Endothelial cell (in vitro differentiated cells): ENCODE data around the gene TMED6. TPM values are rescaled to one million over a fixed set of nuclear protein-coding genes. Genes with fewer than 3 reads are reported as not detected.

ENCODE experiments used
- DNase-seq: peaks from one replicate; pipeline ENCODE4 v3.0.0; 2021; ENCODE audit warnings: low spot score
- H3K27ac Mint-ChIP-seq: one replicate; pipeline ENCODE4 v1.8.0; 2021; ENCODE audit warnings: mixed read lengths, inconsistent platforms; ENCODE audit not compliant: unreplicated experiment
- H3K27me3 Mint-ChIP-seq: one replicate; pipeline ENCODE4 v1.8.0; 2021; ENCODE audit warnings: mild to moderate bottlenecking, moderate library complexity, mixed read lengths, inconsistent platforms; ENCODE audit not compliant: unreplicated experiment
- H3K36me3 Mint-ChIP-seq: one replicate; pipeline ENCODE4 v1.8.0; 2021; ENCODE audit warnings: mild to moderate bottlenecking, low read depth, mixed read lengths, inconsistent platforms; ENCODE audit not compliant: unreplicated experiment
- H3K4me1 Mint-ChIP-seq: one replicate; pipeline ENCODE4 v1.8.0; 2021; ENCODE audit warnings: mild to moderate bottlenecking, mixed read lengths, inconsistent platforms; ENCODE audit not compliant: unreplicated experiment
- H3K4me3 Mint-ChIP-seq: one replicate; pipeline ENCODE4 v1.8.0; 2021; ENCODE audit warnings: mild to moderate bottlenecking, mixed read lengths, inconsistent platforms; ENCODE audit not compliant: unreplicated experiment
- H3K9me3 Mint-ChIP-seq: one replicate; pipeline ENCODE4 v1.8.0; 2021; ENCODE audit warnings: mixed read lengths, inconsistent platforms; ENCODE audit not compliant: unreplicated experiment
- total RNA-seq: library from RNA; stranded (reverse); fragmentation: NEBNext Ultra II Directional; extraction: Animal tissue kit (Norgen Biotek cat#: 25700); gene quantifications from one replicate; pipeline ENCODE4 v1.2.1, GENCODE V29; 2021; ENCODE audit not compliant: unreplicated experiment
- TF ChIP-seq, protein P1 (sequence below): fragments of 200-600 bp; sonication (generic); IDR thresholded peaks from one replicate; pipeline ENCODE4 v1.5.0; 2021; ENCODE audit warnings: antibody characterized with exemption; ENCODE audit not compliant: unreplicated experiment

Gene TMED6
- total RNA-seq, 1 donor from 2014 or later, result 1.2 TPM

GRCh38 chr16:69318911-69319289, 32.7 kb downstream of the TMED6 start:
- Mint-ChIP-seq H3K27ac (no peak overlapping the region), H3K36me3 (peaks cover 38% of the 10 kb centered on the region), H3K4me1 (no peaks in the 10 kb centered on the region), H3K9me3 (no peaks in the 10 kb centered on the region), H3K27me3 (peaks cover 13% of the 10 kb centered on the region), H3K4me3 (no peak overlapping the region)
- DNase-seq, result no peak
- TF ChIP-seq, protein P1, sequence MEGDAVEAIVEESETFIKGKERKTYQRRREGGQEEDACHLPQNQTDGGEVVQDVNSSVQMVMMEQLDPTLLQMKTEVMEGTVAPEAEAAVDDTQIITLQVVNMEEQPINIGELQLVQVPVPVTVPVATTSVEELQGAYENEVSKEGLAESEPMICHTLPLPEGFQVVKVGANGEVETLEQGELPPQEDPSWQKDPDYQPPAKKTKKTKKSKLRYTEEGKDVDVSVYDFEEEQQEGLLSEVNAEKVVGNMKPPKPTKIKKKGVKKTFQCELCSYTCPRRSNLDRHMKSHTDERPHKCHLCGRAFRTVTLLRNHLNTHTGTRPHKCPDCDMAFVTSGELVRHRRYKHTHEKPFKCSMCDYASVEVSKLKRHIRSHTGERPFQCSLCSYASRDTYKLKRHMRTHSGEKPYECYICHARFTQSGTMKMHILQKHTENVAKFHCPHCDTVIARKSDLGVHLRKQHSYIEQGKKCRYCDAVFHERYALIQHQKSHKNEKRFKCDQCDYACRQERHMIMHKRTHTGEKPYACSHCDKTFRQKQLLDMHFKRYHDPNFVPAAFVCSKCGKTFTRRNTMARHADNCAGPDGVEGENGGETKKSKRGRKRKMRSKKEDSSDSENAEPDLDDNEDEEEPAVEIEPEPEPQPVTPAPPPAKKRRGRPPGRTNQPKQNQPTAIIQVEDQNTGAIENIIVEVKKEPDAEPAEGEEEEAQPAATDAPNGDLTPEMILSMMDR, result no peak

DNA sequence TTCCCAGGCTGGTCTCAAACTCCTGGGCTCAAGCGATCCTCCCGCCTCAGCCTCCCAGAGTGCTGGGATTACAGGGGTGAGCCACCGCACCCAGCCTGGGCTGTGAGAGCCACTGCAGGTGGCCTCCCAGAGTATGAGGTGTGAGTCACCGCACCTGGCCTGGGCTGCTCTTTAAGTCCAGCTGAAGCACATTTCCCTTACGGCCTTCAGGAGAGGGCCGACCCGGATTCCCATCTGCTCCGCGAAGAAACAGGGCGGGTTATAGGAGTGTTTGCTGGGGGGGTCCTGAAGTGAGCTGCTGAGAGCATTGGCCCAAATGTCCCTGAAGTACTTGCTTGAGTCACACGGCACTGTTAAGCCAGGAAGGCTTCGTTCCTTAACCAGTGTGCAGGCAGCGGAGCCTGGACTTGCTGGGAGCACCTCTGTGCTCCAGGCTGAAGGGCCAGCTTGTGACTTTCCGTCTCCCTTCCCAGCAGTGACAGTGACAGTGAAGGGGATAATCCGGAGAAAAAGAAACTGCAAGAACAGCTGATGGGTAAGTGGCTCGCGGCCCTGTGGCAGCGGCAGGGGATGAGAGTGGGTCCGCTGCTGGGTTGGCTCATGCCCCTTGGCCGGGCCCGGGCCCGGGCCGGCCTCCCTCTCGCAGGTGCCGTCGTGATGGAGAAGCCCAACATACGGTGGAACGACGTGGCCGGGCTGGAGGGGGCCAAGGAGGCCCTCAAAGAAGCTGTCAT, 33.2 kb downstream of the TMED6 start:
- Mint-ChIP-seq H3K27me3 (peaks cover 15% of the 10 kb centered on the region), H3K4me1 (no peaks in the 10 kb centered on the region), H3K9me3 (no peaks in the 10 kb centered on the region), H3K4me3 (no peak overlapping the region), H3K36me3 (peaks cover 38% of the 10 kb centered on the region), H3K27ac (no peak overlapping the region)
- TF ChIP-seq, protein P1, result no peak
- DNase-seq, result no peak

- TF ChIP-seq, protein P1, result no peak
- H3K36me3 Mint-ChIP-seq, result peaks cover 36% of the 10 kb centered on the region
- no peak for DNase-seq
- peaks cover 7% of the 10 kb centered on the region for H3K4me1 Mint-ChIP-seq
- no peaks in the 10 kb centered on the region for H3K9me3 Mint-ChIP-seq
- H3K27ac Mint-ChIP-seq, result no peak overlapping the region
- H3K4me3 Mint-ChIP-seq, result no peak overlapping the region
- H3K27me3 Mint-ChIP-seq, result peaks cover 19% of the 10 kb centered on the region
Measured at GRCh38 chr16:69316595-69317034, 35.0 kb downstream of the TMED6 start.

DNA sequence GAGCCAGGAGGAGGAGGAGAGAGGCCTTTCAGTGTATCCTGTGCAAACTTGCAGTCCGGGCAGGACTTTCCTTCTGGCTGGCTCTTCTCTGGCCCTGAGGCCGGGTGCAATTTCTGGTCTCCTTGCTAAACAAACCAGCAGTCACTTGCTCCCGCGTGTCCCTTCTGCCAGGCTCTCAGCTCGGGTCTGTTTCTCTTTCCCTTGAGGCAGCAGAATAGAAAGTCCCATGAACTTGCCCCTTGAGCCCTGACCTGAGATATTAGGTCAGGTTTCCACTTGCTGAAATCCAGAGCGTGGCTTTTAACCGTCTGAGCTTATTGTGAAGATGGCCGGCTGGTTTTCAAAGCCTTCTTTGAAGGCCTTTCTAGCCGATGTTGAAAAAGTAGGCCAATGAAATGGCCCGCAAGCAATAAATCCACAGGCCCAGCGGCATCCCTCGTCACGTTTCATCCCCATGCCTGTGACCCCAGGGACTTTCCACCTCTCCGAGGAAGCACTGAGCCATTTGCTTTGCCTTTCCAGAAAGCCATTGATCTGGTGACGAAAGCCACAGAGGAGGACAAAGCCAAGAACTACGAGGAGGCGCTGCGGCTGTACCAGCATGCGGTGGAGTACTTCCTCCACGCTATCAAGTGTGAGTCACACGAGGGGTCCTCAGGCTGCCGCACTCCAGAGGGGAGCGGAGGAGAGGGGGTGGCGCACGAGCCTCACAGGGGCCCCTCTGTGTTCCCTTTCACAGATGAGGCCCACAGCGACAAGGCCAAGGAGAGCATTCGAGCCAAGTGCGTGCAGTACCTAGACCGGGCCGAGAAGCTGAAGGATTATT, 35.9 kb downstream of the TMED6 start:
- no peak overlapping the region for H3K27ac Mint-ChIP-seq
- peak overlapping the region; percentile 31 for H3K4me3 Mint-ChIP-seq
- TF ChIP-seq, protein P1, result no peak
- H3K9me3 Mint-ChIP-seq, result no peaks in the 10 kb centered on the region
- H3K27me3 Mint-ChIP-seq, result peaks cover 16% of the 10 kb centered on the region
- DNase-seq, result no peak
- H3K4me1 Mint-ChIP-seq, result peaks cover 8% of the 10 kb centered on the region
- H3K36me3 Mint-ChIP-seq, result peaks cover 28% of the 10 kb centered on the region

GRCh38 chr16:69314534-69314933, 37.1 kb downstream of the TMED6 start:
- H3K36me3 Mint-ChIP-seq, result peaks cover 28% of the 10 kb centered on the region
- peaks cover 13% of the 10 kb centered on the region for H3K27me3 Mint-ChIP-seq
- no peak overlapping the region for H3K27ac Mint-ChIP-seq
- DNase-seq, result no peak
- no peaks in the 10 kb centered on the region for H3K9me3 Mint-ChIP-seq
- TF ChIP-seq, protein P1, result no peak
- H3K4me1 Mint-ChIP-seq, result peaks cover 11% of the 10 kb centered on the region
- H3K4me3 Mint-ChIP-seq, result no peak overlapping the region
